Cardiac muscle cell (in vitro differentiated cells and primary cell): ENCODE measurements around the gene LRRC59. TPM values are rescaled to one million over a fixed set of nuclear protein-coding genes. Genes with fewer than 3 reads are reported as not detected.

Source experiments
- DNase-seq, 2 donors: peaks; one replicate each; pipeline versions ENCODE4 v3.0.0 to v3.0.0-alpha.2; 2010 to 2017; ENCODE audit warnings: low read depth in 1 of 2, low spot score in 1 of 2
- H3K27ac ChIP-seq: fragments of 200-600 bp; sonication (generic); 2 replicates; pipeline ENCODE4 v1.5.1; 2016
- H3K27me3 ChIP-seq: fragments of 200-600 bp; sonication (generic); 2 replicates; pipeline ENCODE4 v1.6.0; 2016; ENCODE audit warnings: control low read depth
- H3K36me3 ChIP-seq: fragments of 200-600 bp; sonication (generic); 2 replicates; pipeline ENCODE4 v1.5.1; 2016; ENCODE audit warnings: control low read depth
- H3K4me1 ChIP-seq: fragments of 200-600 bp; sonication (generic); 2 replicates; pipeline ENCODE4 v1.8.1; 2017; ENCODE audit warnings: low read depth, mild to moderate bottlenecking, mixed run types
- H3K4me3 ChIP-seq: fragments of 200-600 bp; sonication (generic); 2 replicates; pipeline ENCODE4 v1.5.1; 2016; ENCODE audit warnings: mild to moderate bottlenecking
- H3K9me3 ChIP-seq: fragments of 200-600 bp; sonication (generic); 2 replicates; pipeline ENCODE4 v1.5.1; 2017; ENCODE audit warnings: low read depth, mild to moderate bottlenecking, control low read depth
- CTCF ChIP-seq: IDR thresholded peaks from 2 replicates; pipeline ENCODE4 v1.5.1; 2012; ENCODE audit warnings: low read depth, mild to moderate bottlenecking, low read length
- polyA plus RNA-seq: library from polyadenylated mRNA; unstranded; fragments of >200 nt; fragmentation: Nextera tagmentation; extraction: Ambion mirVana; gene quantifications from 2 replicates; pipeline ENCODE4 v1.2.1, GENCODE V29; 2016
- total RNA-seq: library from RNA; depleted of rRNA; stranded (reverse); fragments of >200 nt; gene quantifications from 2 replicates; pipeline ENCODE4 v1.2.3, GENCODE V29; 2016

LRRC59 gene
- total and polyA plus RNA-seq, 2 experiments from 2014 or later: 58.9 to 60.3 TPM

- no peak overlapping the region for H3K27ac ChIP-seq
- no peaks in the 10 kb centered on the region for H3K4me1 ChIP-seq
- DNase-seq: no peak
- no peaks in the 10 kb centered on the region for H3K9me3 ChIP-seq
- H3K4me3 ChIP-seq: no peak overlapping the region
- no peak for TF ChIP-seq CTCF
- peaks cover 39% of the 10 kb centered on the region for H3K36me3 ChIP-seq
- no peaks in the 10 kb centered on the region for H3K27me3 ChIP-seq
Measured at GRCh38 chr17:50355701-50356341, 41.5 kb downstream of the LRRC59 start.

- Histone ChIP-seq H3K4me3 (no peak overlapping the region), H3K9me3 (no peaks in the 10 kb centered on the region), H3K36me3 (peaks cover 39% of the 10 kb centered on the region), H3K27ac (no peak overlapping the region), H3K4me1 (no peaks in the 10 kb centered on the region), H3K27me3 (no peaks in the 10 kb centered on the region)
- no peak for TF ChIP-seq CTCF
- DNase-seq: no peak
Measured at GRCh38 chr17:50355336-50355700, 42.0 kb downstream of the LRRC59 start.

GRCh38 chr17:50354776-50355175 lies 42.5 kb downstream of the LRRC59 start:
- no peaks in the 10 kb centered on the region for H3K9me3 ChIP-seq
- TF ChIP-seq CTCF: no peak
- peaks cover 39% of the 10 kb centered on the region for H3K36me3 ChIP-seq
- no peak overlapping the region for H3K27ac ChIP-seq
- no peaks in the 10 kb centered on the region for H3K4me1 ChIP-seq
- H3K4me3 ChIP-seq: no peak overlapping the region
- H3K27me3 ChIP-seq: no peaks in the 10 kb centered on the region
- DNase-seq: no peak

GRCh38 chr17:50354198-50354597 lies 43.1 kb downstream of the LRRC59 start:
- Histone ChIP-seq H3K4me1 (no peaks in the 10 kb centered on the region), H3K4me3 (no peak overlapping the region), H3K27ac (no peak overlapping the region), H3K36me3 (peaks cover 39% of the 10 kb centered on the region), H3K27me3 (no peaks in the 10 kb centered on the region), H3K9me3 (no peaks in the 10 kb centered on the region)
- TF ChIP-seq CTCF: no peak
- DNase-seq: no peak

- Histone ChIP-seq H3K27ac (no peak overlapping the region), H3K4me3 (no peak overlapping the region), H3K4me1 (no peaks in the 10 kb centered on the region), H3K9me3 (no peaks in the 10 kb centered on the region), H3K36me3 (peaks cover 37% of the 10 kb centered on the region), H3K27me3 (no peaks in the 10 kb centered on the region)
- no peak for TF ChIP-seq CTCF
- DNase-seq: no peak
Measured at GRCh38 chr17:50353600-50354195, 43.6 kb downstream of the LRRC59 start.
